ENCODE data around the gene HORMAD1. TPM values are rescaled to one million over a fixed set of nuclear protein-coding genes. Genes with fewer than 3 reads are reported as not detected.

The HORMAD1 gene
- total RNA-seq, 1 experiment from 2014 or later: not detected

Other genes starting within 250 kb of the HORMAD1 start
- 34.6 and 36.7 TPM in 2 replicates for gene TARS2, start 233.5 kb downstream of the HORMAD1 start, total RNA-seq (2014; rRNA removed; shearing (Covaris generic))
- 44.5 and 60.0 TPM in 2 replicates for gene ECM1, start 212.8 kb downstream of the HORMAD1 start, total RNA-seq (2014; rRNA removed; shearing (Covaris generic))
- 2.2 TPM in 1 of 2 replicates, not detected in the other for gene FALEC, start 205.1 kb downstream of the HORMAD1 start, total RNA-seq (2014; rRNA removed; shearing (Covaris generic))
- 20.0 and 22.9 TPM in 2 replicates for gene ADAMTSL4, start 171.5 kb downstream of the HORMAD1 start, total RNA-seq (2014; rRNA removed; shearing (Covaris generic))
- gene MCL1, start 141.3 kb downstream of the HORMAD1 start, total RNA-seq (2014; rRNA removed; shearing (Covaris generic)): 112 and 129 TPM in 2 replicates
- gene ENSA, start 91.3 kb downstream of the HORMAD1 start, total RNA-seq (2014; rRNA removed; shearing (Covaris generic)): 219 and 372 TPM in 2 replicates
- gene GOLPH3L, start 23.7 kb downstream of the HORMAD1 start, total RNA-seq (2014; rRNA removed; shearing (Covaris generic)): 4.4 and 11.1 TPM in 2 replicates
- not detected in 2 replicates for gene CTSS, start 44.9 kb upstream of the HORMAD1 start, total RNA-seq (2014; rRNA removed; shearing (Covaris generic))
- 0.55 and 8.6 TPM in 2 replicates for gene CTSK, start 87.4 kb upstream of the HORMAD1 start, total RNA-seq (2014; rRNA removed; shearing (Covaris generic))
- gene ARNT, start 155.7 kb upstream of the HORMAD1 start, total RNA-seq (2014; rRNA removed; shearing (Covaris generic)): 16.7 and 24.9 TPM in 2 replicates
- not detected in 2 replicates for gene CTXND2, start 166.2 kb upstream of the HORMAD1 start, total RNA-seq (2014; rRNA removed; shearing (Covaris generic))
- gene SETDB1, start 205.5 kb upstream of the HORMAD1 start, total RNA-seq (2014; rRNA removed; shearing (Covaris generic)): 28.2 and 33.5 TPM in 2 replicates

Data from G401 (cell line).